GM18873 (cell line): Measurements from ENCODE around the gene CNOT6L.

Experiments used
- ATAC-seq: cut with Tn5 transposase; IDR thresholded peaks from one replicate; pipeline ENCODE4 v1.9.1; 2021; ENCODE audit warnings: mild to moderate bottlenecking, moderate library complexity, moderate number of reproducible peaks; ENCODE audit not compliant: unreplicated experiment, low FRiP score

Gene CNOT6L

GRCh38 chr4:77820649-77821561 is 1.7 kb upstream of the CNOT6L start:
- ATAC-seq: no peak

- ATAC-seq: peak; percentile 68
Observed at GRCh38 chr4:77819843-77820648, 878 bp upstream of the CNOT6L start.

- ATAC-seq: peak; percentile 2
Observed at GRCh38 chr4:77819404-77819842, 255 bp upstream of the CNOT6L start.

GRCh38 chr4:77818073-77818601 is 1.0 kb downstream of the CNOT6L start:
- no peak for ATAC-seq

GRCh38 chr4:77817304-77818072 is 1.7 kb downstream of the CNOT6L start:
- no peak for ATAC-seq

- no peak for ATAC-seq
Observed at GRCh38 chr4:77816546-77816945, 2.6 kb downstream of the CNOT6L start.

- ATAC-seq: no peak
Observed at GRCh38 chr4:77815636-77816035, 3.5 kb downstream of the CNOT6L start.

GRCh38 chr4:77805840-77806239 is 13.3 kb downstream of the CNOT6L start:
- ATAC-seq: no peak

GRCh38 chr4:77804471-77804870 is 14.7 kb downstream of the CNOT6L start:
- no peak for ATAC-seq

GRCh38 chr4:77802402-77802801 is 16.8 kb downstream of the CNOT6L start:
- no peak for ATAC-seq

GRCh38 chr4:77801260-77801608 is 17.9 kb downstream of the CNOT6L start:
- ATAC-seq: no peak

- ATAC-seq: no peak
Observed at GRCh38 chr4:77800483-77801259, 18.5 kb downstream of the CNOT6L start.

GRCh38 chr4:77800077-77800476 is 19.1 kb downstream of the CNOT6L start:
- no peak for ATAC-seq

- no peak for ATAC-seq
Observed at GRCh38 chr4:77798385-77798784, 20.8 kb downstream of the CNOT6L start.

- no peak for ATAC-seq
Observed at GRCh38 chr4:77797239-77797638, 21.9 kb downstream of the CNOT6L start.

GRCh38 chr4:77795326-77795725 is 23.8 kb downstream of the CNOT6L start:
- no peak for ATAC-seq

GRCh38 chr4:77790146-77790545 is 29.0 kb downstream of the CNOT6L start:
- ATAC-seq: no peak

- no peak for ATAC-seq
Observed at GRCh38 chr4:77788990-77789389, 30.2 kb downstream of the CNOT6L start.

GRCh38 chr4:77787969-77788368 is 31.2 kb downstream of the CNOT6L start:
- no peak for ATAC-seq

GRCh38 chr4:77785669-77786068 is 33.5 kb downstream of the CNOT6L start:
- no peak for ATAC-seq
